Tibial nerve (tissue), 4 donors: ENCODE data around the gene SLIT1. TPM values are rescaled to one million over a fixed set of nuclear protein-coding genes. Genes with fewer than 3 reads are reported as not detected.

ENCODE experiments used
- DNase-seq, 2 donors: peaks; one replicate each; pipeline ENCODE4 v3.0.0-alpha.2; 2019; ENCODE audit warnings: low spot score in 2 of 2
- H3K27ac ChIP-seq, 4 donors: fragments of 200-600 bp; sonication (generic) in 3 of 4; one replicate each; pipeline ENCODE4 v1.5.1; 2017 to 2019; ENCODE audit warnings: mild to moderate bottlenecking in 1 of 4
- H3K27me3 ChIP-seq, 2 donors: fragments of 200-600 bp; sonication (generic) in 1 of 2; one replicate each; pipeline versions ENCODE4 v1.5.1 to v1.6.0; 2017 to 2019
- H3K36me3 ChIP-seq, 3 donors: fragments of 200-600 bp; sonication (generic); one replicate each; pipeline ENCODE4 v1.5.1; 2018 to 2019
- H3K4me1 ChIP-seq, 4 donors: fragments of 200-600 bp; sonication (generic) in 3 of 4; one replicate each; pipeline ENCODE4 v1.5.1; 2017 to 2019
- H3K4me3 ChIP-seq, 4 donors: fragments of 200-600 bp; sonication (generic) in 3 of 4; one replicate each; pipeline ENCODE4 v1.5.1; 2017 to 2019; ENCODE audit warnings: mild to moderate bottlenecking in 1 of 4, moderate library complexity in 1 of 4
- H3K9me3 ChIP-seq, 4 donors: fragments of 200-600 bp; sonication (generic) in 3 of 4; one replicate each; pipeline ENCODE4 v1.5.1; 2017 to 2019
- EP300 ChIP-seq, 2 donors: sonication (generic); formaldehyde crosslinking; IDR thresholded peaks; one replicate each; pipeline ENCODE4 v1.6.1; 2017; ENCODE audit warnings: antibody characterized with exemption in 2 of 2, mild to moderate bottlenecking in 1 of 2
- POLR2A ChIP-seq, 2 donors: fragments of 450-650 bp; IDR thresholded peaks; one replicate each; pipeline ENCODE4 v1.6.1; 2017; ENCODE audit warnings: antibody characterized with exemption in 2 of 2, mild to moderate bottlenecking in 2 of 2, moderate library complexity in 2 of 2
- WGBS, 2 donors: methylation state at CpG; one replicate each; pipeline ENCODE4 v1.1.5; 2018; 5-methylcytosine and 5-hydroxymethylcytosine counted together
- total RNA-seq, 4 donors: library from RNA; depleted of rRNA; stranded (reverse); fragments of >200 nt; gene quantifications; one replicate each; pipeline ENCODE4 v1.1.0, GENCODE V29; 2016
- TF ChIP-seq, protein P1 (sequence below), 5 experiments: fragments of 200-600 bp in 3 of 5; fragments of 450-650 bp in 2 of 5; sonication (generic) in 3 of 5; IDR thresholded peaks; one replicate each; pipeline ENCODE4 v1.5.1; 2016 to 2019; ENCODE audit warnings: antibody characterized with exemption in 5 of 5, mild to moderate bottlenecking in 3 of 5, moderate library complexity in 2 of 5

Gene SLIT1
- total RNA-seq, 4 donors from 2014 or later, result 0.78 to 3.1 (median 1.3) TPM

DNA sequence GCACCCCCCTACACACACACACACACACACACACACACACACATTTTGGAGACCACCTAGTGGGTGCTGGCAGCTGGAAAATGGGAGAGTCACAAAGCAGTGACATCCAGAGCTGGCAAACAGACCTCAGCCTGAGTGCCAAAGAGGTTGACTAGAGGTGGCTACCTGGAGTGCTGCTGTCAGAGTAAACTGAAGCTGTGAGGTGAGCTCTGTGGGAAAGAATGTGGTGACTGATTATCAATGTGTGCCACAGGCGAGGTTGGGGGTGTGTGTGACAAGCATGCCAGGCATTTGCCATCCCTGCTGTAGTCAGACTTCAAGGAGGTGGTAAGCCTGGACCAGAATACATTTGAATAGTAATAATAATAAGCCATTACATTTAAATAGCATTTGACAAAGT lies 120.6 kb downstream of the SLIT1 start:
- peaks cover 0 to 6% (median 0%) of the 10 kb centered on the region in 4 donors for H3K9me3 ChIP-seq
- no peak overlapping the region for H3K4me3 ChIP-seq
- DNase-seq, result no peak
- H3K27me3 ChIP-seq, result no peaks in the 10 kb centered on the region
- no peaks in the 10 kb centered on the region for H3K4me1 ChIP-seq
- H3K27ac ChIP-seq, result no peak overlapping the region
- TF ChIP-seq POLR2A (IDR thresholded peaks at IDR 0.05), result no peak
- TF ChIP-seq EP300 (IDR thresholded peaks at IDR 0.05), result no peak
- TF ChIP-seq, protein P1, sequence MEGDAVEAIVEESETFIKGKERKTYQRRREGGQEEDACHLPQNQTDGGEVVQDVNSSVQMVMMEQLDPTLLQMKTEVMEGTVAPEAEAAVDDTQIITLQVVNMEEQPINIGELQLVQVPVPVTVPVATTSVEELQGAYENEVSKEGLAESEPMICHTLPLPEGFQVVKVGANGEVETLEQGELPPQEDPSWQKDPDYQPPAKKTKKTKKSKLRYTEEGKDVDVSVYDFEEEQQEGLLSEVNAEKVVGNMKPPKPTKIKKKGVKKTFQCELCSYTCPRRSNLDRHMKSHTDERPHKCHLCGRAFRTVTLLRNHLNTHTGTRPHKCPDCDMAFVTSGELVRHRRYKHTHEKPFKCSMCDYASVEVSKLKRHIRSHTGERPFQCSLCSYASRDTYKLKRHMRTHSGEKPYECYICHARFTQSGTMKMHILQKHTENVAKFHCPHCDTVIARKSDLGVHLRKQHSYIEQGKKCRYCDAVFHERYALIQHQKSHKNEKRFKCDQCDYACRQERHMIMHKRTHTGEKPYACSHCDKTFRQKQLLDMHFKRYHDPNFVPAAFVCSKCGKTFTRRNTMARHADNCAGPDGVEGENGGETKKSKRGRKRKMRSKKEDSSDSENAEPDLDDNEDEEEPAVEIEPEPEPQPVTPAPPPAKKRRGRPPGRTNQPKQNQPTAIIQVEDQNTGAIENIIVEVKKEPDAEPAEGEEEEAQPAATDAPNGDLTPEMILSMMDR (IDR thresholded peaks at IDR 0.05), result no peak
- 71 to 77% methylated on average over 1 of the region's 1 CpG for WGBS, 2 donors
- H3K36me3 ChIP-seq, result no peaks in the 10 kb centered on the region

DNA sequence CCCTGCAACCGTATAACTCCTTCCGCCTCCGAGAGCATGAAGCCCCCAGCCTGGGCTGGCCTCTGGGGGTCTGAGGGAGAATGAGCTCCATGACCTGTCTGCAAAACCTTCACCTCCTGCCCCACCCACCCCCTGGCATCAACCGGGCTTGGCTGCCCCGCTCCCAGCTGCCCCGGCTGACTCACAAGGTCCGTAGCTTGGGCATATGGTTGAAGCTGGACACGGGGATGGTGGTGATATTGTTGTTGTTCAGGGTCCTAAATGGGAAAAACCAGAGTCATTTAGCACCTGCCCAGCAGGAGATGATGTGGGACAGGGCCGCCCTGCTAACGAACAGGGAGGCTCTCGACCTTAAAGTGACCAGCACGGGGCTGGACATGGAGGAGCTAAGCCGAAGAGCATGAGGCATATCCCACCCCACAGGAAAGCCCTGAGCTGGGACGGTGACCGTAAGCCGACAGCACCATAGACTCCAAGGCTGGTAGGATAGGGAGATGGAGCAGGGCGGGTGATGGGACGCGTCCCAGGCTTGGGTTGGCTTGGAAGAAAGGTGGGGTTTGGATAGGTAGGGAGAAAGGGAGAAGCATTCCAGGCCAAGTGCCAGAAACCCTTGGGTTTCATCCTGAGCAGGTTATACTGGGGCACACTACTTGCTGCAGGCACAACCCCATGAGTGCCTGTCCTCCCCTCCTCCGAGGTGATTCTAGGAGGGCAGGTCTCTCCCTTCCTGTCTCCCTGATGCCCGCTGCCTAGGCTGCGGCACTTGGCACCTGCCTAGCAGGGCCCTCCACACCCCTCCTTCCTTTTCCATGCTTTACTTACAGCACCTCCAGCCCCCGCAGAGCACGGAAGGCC lies 121.5 kb downstream of the SLIT1 start:
- Histone ChIP-seq H3K27ac (no peak overlapping the region), H3K36me3 (no peaks in the 10 kb centered on the region), H3K9me3 (no peaks in the 10 kb centered on the region), H3K27me3 (no peaks in the 10 kb centered on the region), H3K4me1 (no peaks in the 10 kb centered on the region), H3K4me3 (no peak overlapping the region)
- no peak for TF ChIP-seq EP300 (IDR thresholded peaks at IDR 0.05)
- TF ChIP-seq, protein P1 (IDR thresholded peaks at IDR 0.05), result no peak
- no peak for TF ChIP-seq POLR2A (IDR thresholded peaks at IDR 0.05)
- 79 to 80% methylated on average over 23 to 24 of the region's 24 CpGs for WGBS, 2 donors
- no peak for DNase-seq

DNA sequence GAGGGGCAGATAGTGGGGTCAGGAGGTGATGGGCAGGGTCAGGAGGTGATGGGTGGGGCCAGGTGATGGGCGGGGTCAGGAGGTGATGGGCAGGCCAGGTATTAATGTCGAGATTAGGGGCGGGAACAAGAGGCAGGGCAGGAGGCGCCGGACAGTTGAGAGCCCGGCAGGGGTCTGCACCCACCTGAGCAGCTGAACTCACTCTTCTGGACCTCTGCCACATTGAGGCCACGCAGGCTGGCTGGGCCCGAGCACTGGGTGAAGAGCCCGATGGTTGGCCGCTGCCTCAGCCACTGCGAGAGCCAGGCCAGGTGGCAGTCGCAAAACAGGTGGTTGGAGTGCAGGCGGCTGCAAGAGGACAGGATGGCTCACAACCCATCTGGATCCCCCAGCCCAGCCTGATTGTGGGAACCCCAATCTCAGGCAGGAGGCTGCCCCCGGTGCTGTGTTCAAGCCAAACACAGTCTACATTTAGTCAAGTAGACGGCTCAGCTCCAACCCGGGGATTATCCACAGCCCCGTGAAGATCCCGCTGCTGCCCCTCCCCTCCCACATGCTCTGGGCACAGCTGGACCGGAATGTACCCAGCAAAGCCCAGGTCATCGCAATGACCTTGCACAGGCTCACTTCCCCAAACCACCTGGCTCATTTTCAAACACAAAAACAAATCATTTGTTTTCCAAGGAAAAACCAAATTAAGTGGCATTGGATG lies 122.3 kb downstream of the SLIT1 start:
- DNase-seq, result no peak
- Histone ChIP-seq H3K4me1 (no peaks in the 10 kb centered on the region), H3K9me3 (no peaks in the 10 kb centered on the region), H3K4me3 (no peak overlapping the region), H3K27ac (no peak overlapping the region), H3K36me3 (no peaks in the 10 kb centered on the region), H3K27me3 (no peaks in the 10 kb centered on the region)
- TF ChIP-seq, protein P1 (IDR thresholded peaks at IDR 0.05), result no peak
- no peak for TF ChIP-seq EP300 (IDR thresholded peaks at IDR 0.05)
- no peak for TF ChIP-seq POLR2A (IDR thresholded peaks at IDR 0.05)
- WGBS, 2 donors, result 76 to 78% methylated on average over 15 to 20 of the region's 20 CpGs

DNA sequence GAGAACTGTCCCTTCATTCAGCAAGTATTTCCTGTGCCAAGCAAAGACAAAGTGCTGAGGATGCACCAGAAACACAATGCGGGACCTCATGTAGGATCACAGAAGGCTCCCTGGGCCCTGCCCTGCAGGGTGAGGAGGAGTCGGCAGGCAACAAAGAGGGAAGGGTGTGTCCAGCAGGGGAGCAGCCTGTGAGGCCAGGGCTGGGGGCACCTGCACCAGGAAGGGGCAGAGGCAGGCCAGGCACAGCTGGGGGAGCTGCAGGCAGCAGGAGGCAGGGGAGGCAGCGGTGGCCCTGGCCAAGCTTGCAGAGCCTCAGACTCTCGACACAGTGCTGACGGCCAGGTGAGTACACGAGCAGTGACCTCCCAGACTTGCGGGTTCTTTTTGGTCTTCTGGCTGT lies 123.3 kb downstream of the SLIT1 start:
- H3K27me3 ChIP-seq, result no peaks in the 10 kb centered on the region
- no peaks in the 10 kb centered on the region for H3K36me3 ChIP-seq
- no peak overlapping the region for H3K4me3 ChIP-seq
- 86 to 89% methylated on average over 7 of the region's 7 CpGs for WGBS, 2 donors
- H3K27ac ChIP-seq, result no peak overlapping the region
- TF ChIP-seq POLR2A (IDR thresholded peaks at IDR 0.05) (no peak), EP300 (IDR thresholded peaks at IDR 0.05) (no peak)
- TF ChIP-seq, protein P1 (IDR thresholded peaks at IDR 0.05), result no peak
- no peak for DNase-seq
- H3K4me1 ChIP-seq, result no peaks in the 10 kb centered on the region
- no peaks in the 10 kb centered on the region for H3K9me3 ChIP-seq

DNA sequence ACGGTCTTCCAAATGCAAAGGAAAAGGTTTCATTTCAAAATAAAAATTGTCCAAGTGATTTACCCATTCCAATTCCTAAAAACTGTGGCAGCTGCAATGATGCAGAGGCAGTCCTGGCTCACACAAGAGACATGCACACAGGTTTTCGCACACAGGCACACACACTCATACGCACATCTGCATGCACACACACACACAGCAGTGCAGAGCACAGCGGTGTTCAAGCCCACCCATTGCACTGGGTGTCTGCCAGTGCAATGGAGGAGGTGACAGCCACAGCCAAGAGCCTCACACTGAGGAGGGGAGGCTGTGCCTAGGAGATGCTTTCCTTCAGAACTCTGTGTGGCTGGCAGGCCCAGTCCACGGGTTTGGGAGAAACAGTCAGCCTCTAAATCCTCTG lies 123.7 kb downstream of the SLIT1 start:
- H3K4me3 ChIP-seq, result no peak overlapping the region
- 78 to 81% methylated on average over 5 of the region's 5 CpGs for WGBS, 2 donors
- H3K27ac ChIP-seq, result no peak overlapping the region
- DNase-seq, result no peak
- H3K9me3 ChIP-seq, result no peaks in the 10 kb centered on the region
- no peaks in the 10 kb centered on the region for H3K4me1 ChIP-seq
- no peaks in the 10 kb centered on the region for H3K27me3 ChIP-seq
- TF ChIP-seq, protein P1 (IDR thresholded peaks at IDR 0.05), result no peak
- TF ChIP-seq POLR2A (IDR thresholded peaks at IDR 0.05) (no peak), EP300 (IDR thresholded peaks at IDR 0.05) (no peak)
- H3K36me3 ChIP-seq, result no peaks in the 10 kb centered on the region
